Measurements from ENCODE around the gene CCDC92.

Gene CCDC92

GRCh38 chr12:123886931-123887582 lies 85.6 kb downstream of the CCDC92 start:
- Histone ChIP-seq H3K36me3 (replicated peaks) (no peaks in the 10 kb centered on the region), H3K27ac (no peak overlapping the region), H3K4me3 (ENCODE audit: low read depth, low read length) (no peak overlapping the region), H3K27me3 (replicated peaks) (no peaks in the 10 kb centered on the region)
- DNase-seq, result no peak
- TF ChIP-seq CTCF (IDR thresholded peaks at IDR 0.05; ENCODE audit: low read depth, low read length, missing control alignments), result no peak
- in situ Hi-C loops (cut with HindIII; ENCODE audit: low pct_ligation_motif_present, low sequenced_read_pairs), result no loop called here

- Histone ChIP-seq H3K27ac (no peak overlapping the region), H3K36me3 (replicated peaks) (no peaks in the 10 kb centered on the region), H3K4me3 (ENCODE audit: low read depth, low read length) (no peak overlapping the region), H3K27me3 (replicated peaks) (no peaks in the 10 kb centered on the region)
- no peak for DNase-seq
- in situ Hi-C loops (cut with HindIII; ENCODE audit: low pct_ligation_motif_present, low sequenced_read_pairs), result no loop called here
- no peak for TF ChIP-seq CTCF (IDR thresholded peaks at IDR 0.05; ENCODE audit: low read depth, low read length, missing control alignments)
These were observed 86.4 kb downstream of the CCDC92 start for GRCh38 chr12:123886258-123886657.
